Upper lobe of left lung (tissue), 4 donors: ENCODE data around the gene LDAH.

ENCODE experiments used
- CTCF ChIP-seq, 6 experiments: fragments of 450-650 bp in 4 of 6; fragments of 200-600 bp in 2 of 6; sonication (generic) in 2 of 6; IDR thresholded peaks; one replicate each; pipeline ENCODE4 v1.5.1; 2016 to 2019; ENCODE audit warnings: antibody characterized with exemption in 6 of 6
- POLR2A ChIP-seq, 4 donors: fragments of 450-650 bp; IDR thresholded peaks; one replicate each; pipeline ENCODE4 v1.5.1; 2016 to 2017; ENCODE audit warnings: antibody characterized with exemption in 4 of 4, mild to moderate bottlenecking in 2 of 4
- POLR2AphosphoS5 ChIP-seq, 2 donors: sonication (generic); formaldehyde crosslinking; IDR thresholded peaks; one replicate each; pipeline ENCODE4 v1.5.1; 2017; ENCODE audit warnings: antibody characterized with exemption in 2 of 2

- TF ChIP-seq CTCF (IDR thresholded peaks at IDR 0.05) (no peak), POLR2A (IDR thresholded peaks at IDR 0.05) (no peak), POLR2AphosphoS5 (IDR thresholded peaks at IDR 0.05) (no peak)
Measured at GRCh38 chr2:20645301-20645701, 177.6 kb downstream of the LDAH start.
